CD4-positive, alpha-beta T cell treated with Interferon alpha-2 for 1 hour (primary cell): ENCODE data around the gene NRG2.

ENCODE experiments used
- DNase-seq, 2 donors: peaks; one replicate each; pipeline ENCODE4 v3.0.0-alpha.2; 2020 to 2022

The NRG2 gene

GRCh38 chr5:139900546-139901250 is 142.4 kb downstream of the NRG2 start:
- DNase-seq: no peak

- no peak for DNase-seq
Measured at GRCh38 chr5:139898981-139899380, 144.1 kb downstream of the NRG2 start.

DNA sequence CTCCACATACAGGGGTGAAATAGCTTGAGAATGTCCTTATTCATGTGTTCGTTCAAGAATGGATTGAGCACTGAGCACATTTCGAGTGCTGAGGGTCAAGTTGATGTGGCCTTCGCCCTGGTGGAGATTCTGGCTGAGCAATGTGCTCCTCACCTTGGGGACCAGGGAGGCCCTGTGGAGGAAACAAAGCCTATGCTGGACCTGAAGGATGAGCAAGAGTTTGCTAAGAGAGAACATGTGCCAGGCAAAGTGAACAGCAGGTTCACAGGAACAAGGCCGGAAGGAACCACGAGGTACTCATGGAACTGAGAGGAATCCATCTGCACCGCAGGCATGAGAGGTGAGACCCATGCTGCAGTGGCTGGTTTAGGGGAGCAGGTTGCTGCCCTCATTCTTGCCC is 145.1 kb downstream of the NRG2 start:
- no peak for DNase-seq

DNA sequence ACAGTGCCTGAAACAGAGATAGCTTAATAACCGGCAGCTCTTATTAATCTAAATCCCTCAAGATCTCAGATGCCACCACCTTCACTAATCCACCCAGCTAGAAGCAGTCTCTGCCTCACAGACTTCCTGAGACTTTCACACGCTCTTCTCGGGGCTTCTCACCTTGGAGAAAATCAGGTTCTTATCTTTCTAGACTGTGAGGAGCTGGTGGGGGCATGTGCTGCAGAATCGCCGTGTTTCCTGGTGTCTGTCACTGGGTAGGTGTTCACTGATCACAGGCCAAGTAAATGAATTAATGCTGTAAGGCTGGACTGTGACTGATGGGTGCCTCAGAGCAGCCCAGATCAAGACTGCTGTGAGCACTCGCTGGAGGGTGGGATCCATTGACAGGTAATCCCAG is 145.8 kb downstream of the NRG2 start:
- peak in 1 of 2 donors; percentile 5 for DNase-seq

DNA sequence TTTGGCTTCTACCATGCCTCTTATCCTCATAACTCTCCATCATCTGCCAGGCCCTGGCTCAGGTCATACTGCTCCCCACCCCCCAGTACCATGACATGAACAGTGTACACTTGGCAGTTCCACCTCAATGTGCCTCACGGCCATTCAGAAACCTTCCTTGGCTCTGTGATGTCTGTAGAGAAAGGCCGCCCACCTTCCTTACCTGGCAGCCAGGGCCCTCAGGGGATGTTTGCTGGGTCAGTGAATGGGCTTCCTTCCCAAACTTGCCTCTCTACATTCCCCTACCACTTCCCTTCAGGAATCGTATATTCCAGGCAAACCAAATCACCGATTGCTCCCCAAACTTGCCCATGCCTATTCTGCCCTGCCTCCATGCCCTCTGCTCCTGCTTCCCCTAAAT is 146.4 kb downstream of the NRG2 start:
- DNase-seq: no peak

- DNase-seq: no peak
Measured at GRCh38 chr5:139895647-139896046, 147.5 kb downstream of the NRG2 start.

DNA sequence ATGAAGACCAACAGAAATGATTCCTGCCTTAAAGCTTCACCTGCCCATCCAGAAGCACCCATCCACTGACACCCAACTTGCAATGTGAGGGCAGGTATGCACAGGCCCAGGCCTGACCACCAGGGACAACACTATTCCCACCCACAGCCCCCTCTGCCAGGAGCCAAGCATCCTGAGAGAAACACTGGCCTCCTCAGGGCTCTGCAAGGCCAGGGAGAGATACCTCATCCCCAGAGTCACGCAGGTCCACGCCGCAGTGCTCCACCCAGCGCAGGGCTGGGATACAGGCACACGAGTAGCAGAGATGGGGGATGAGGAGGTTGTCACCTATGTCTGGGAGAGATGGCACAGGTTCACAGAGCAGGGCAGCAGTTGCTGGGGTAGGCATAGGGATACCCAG is 148.1 kb downstream of the NRG2 start:
- no peak for DNase-seq

DNA sequence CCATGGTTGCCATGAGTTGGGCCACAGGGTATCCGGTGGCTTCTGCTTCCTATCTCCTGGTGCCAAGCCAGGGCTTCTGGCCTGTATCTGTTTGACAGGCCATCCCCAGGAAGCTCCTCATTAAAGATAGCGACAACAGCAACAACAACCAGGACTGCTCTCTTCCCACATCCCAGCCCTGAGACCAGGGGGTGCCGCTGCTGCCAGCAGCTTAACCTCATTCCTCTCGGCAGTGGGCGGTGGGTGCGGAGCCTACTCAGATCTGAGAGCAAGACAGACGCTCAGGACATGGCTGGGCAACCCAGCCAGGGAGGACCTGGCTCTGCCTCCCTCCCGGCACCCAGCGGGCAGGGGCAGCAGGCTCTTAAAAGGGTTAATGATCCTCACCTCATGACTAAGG is 149.2 kb downstream of the NRG2 start:
- DNase-seq: no peak

GRCh38 chr5:139889410-139889809 is 153.7 kb downstream of the NRG2 start:
- no peak for DNase-seq

DNA sequence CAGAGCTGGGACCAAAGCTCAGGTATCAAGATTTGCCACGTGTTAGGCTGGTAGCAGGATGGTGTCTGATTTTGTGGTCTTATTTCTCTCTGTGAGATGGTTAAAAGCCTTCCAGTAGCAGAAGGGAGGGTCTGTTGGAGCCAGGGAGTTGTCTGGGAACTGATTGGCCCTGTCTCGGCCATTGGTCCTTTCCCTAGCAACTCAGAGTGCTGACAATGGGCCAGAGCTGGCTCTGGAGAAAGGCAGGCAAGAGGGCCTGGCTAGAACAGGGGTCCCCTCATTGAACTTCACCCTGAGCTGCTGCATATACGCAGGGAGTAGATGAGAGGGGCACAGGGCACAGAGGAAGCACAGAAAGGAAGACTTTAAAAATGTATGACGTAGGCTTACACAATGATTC is 154.7 kb downstream of the NRG2 start:
- DNase-seq: no peak

DNA sequence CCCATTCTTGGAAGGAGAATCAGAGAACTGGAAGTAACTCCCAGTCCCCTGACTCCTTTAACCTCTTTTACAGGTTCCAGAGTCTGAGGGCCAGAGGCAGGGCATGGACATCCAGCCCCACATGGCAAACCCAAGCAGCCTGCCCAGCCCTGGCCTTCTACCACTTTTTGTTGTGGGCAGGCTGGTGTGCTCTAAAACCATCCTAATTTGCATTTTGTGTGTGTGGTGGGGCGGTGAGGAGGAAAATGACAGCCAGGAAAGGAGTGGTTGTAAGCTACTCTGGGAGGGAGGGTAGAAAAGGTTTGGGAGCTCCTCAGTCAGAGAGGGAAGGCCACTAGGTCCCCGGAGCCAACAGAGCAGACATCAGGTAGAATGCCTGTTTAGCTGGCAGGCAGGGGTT is 156.9 kb downstream of the NRG2 start:
- no peak for DNase-seq

DNA sequence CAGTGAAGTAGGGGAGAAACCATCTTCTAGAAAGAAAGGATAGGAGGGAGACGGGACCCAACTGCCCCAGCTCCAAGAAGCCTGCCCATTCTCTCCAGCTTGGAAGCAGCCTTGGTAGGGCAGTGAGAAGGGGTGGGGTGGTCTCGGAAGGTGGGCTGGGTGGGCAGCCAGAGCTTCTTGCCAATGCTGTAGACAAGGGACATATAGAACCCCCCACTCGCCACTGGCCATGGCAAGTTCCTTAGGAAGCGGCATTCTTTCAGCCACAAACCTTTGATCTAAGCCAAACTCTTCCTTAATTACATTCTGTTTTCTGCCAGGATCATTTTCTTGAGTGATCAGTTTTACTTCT is 157.3 kb downstream of the NRG2 start:
- no peak for DNase-seq

DNA sequence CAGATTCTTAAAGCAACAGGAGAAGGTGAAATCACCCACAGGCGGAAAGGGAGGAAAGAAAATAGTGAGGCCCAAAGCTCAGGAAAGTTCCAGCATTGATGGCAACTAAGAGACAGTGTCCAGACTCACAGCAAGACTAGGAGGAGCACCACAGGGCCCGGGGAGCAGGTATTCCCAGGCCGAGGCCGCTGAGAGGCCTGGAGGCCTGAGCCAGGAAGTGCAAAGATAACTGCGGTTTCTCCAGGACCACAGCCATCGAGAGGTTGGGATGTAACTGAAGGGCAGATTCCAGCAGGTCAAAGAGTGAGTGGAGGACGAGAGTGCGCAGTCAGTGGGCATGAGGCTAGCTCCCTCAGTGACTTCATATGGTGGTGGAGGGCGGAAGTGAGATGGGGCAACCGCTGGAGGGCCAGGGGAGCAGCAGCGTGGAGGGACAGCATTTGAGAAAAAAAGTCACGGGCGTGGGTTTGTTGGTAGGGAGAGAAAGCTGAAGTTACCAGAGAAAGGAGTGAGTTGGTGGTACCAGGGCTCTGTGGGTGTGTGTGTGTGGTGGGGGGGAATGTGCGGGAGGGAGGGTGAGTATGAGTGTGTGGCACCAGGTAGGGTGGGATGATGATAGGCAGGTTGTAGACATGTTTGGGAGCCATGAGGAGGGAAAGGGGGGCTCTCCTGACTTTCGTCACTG is 157.8 kb downstream of the NRG2 start:
- no peak for DNase-seq

GRCh38 chr5:139884734-139885133 is 158.4 kb downstream of the NRG2 start:
- no peak for DNase-seq

GRCh38 chr5:139884144-139884543 is 159.0 kb downstream of the NRG2 start:
- DNase-seq: no peak

- no peak for DNase-seq
Measured at GRCh38 chr5:139882961-139883539, 160.0 kb downstream of the NRG2 start.

- no peak for DNase-seq
Measured at GRCh38 chr5:139882316-139882715, 160.8 kb downstream of the NRG2 start.

GRCh38 chr5:139881143-139881733 is 161.9 kb downstream of the NRG2 start:
- DNase-seq: no peak

- no peak for DNase-seq
Measured at GRCh38 chr5:139880416-139881142, 162.5 kb downstream of the NRG2 start.

DNA sequence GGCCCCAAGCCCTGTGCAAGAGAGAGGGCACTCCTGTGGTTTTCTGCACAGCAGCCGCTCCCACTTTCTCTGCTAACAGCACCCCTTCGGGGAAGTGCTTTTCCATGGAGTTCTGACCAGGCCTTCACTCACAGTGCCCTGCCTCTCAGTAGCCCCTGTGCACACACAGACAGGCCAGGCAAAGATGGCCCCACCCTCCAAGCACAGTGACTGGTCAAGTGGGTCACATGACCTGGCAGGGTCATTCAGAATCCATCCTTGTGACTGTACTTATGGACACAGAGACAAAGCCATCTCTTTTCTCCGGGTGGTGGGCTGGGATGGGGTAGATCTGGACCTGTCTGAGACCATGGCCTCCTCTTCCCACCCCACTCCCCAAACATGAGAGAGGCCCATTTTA is 165.0 kb downstream of the NRG2 start:
- no peak for DNase-seq

GRCh38 chr5:139877129-139877597 is 165.9 kb downstream of the NRG2 start:
- DNase-seq: no peak

DNA sequence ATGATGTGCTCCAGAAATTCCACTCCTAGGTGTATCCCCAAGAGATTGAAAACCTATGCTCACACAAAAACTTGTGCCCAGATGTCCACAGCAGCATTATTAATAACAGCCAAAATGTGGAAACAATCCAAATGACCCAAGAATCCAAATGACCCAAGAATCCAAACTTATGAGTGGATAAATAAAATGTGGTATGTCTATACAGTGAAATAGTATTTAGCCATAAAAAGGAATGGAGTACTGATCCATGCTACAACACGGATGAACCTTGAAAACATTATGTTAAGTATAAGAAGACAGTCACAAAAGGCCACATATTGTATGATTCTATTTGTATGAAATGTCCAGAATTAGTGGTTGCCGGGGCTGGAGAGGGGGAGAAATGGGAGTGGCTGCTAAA is 167.1 kb downstream of the NRG2 start:
- DNase-seq: no peak
